Measurements from ENCODE around the gene MPL. TPM values are rescaled to one million over a fixed set of nuclear protein-coding genes. Genes with fewer than 3 reads are reported as not detected.
A peak's percentile ranks its signal among the peaks of the same experiment; 100 is the strongest.

Gene MPL
- total and polyA plus RNA-seq, 2 of the 8 experiments (the other 6 are each of a cell fraction or from before 2014, with no cell fraction given): 0.08 TPM; not detected in 1

DNA sequence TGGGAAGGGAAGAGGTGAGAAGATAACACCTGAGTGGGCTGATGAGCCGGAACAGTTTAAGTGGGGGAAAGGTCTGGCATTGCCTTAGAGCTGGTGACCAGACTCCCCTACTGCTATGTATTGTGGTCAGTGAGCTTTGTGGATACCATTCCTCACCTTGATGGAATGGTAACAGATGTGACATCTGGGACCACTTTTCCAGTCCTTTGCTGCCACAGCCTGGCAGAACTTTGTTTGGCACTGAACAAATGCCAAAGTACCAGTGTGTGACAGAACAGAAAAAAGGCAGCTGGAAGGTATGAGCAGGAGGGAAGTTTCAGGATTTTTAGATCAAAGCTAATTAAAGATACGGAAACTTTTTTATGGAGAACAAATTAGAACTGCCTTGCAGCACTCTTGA lies 45.8 kb downstream of the MPL start:
- Histone ChIP-seq H2BK120ac (replicated peaks; ENCODE audit: low read depth, low read length) (no peak overlapping the region), H3K9ac (replicated peaks in 1 of 4; ENCODE audit: extremely low read depth in 1 of 4, low read depth in 3 of 4, low read length in 3 of 4) (no peak overlapping the region), H3K23me2 (ENCODE audit: low read depth, low read length) (no peaks in the 10 kb centered on the region), H3K56ac (replicated peaks; ENCODE audit: insufficient read length, low read depth, low read length) (no peak overlapping the region), H3K79me1 (ENCODE audit: low read depth, low read length) (no peaks in the 10 kb centered on the region; the same call in 1 of the 2 replicates), H3K4me3 (ENCODE audit: extremely low read depth in 1 of 4, insufficient read depth in 2 of 4, low read depth in 3 of 4, low read length in 4 of 4) (no peak overlapping the region), H4K5ac (ENCODE audit: insufficient read length, low read depth, low read length) (no peak overlapping the region), H2AFZ (ENCODE audit: low read length) (no peak overlapping the region), H2BK5ac (ENCODE audit: low read depth, low read length) (no peak overlapping the region), H3K14ac (ENCODE audit: insufficient read length) (no peak overlapping the region), H3K27ac (ENCODE audit: low read depth, low read length) (no peak overlapping the region), H3K36me3 (ENCODE audit: control insufficient read depth in 2 of 4, insufficient read depth in 4 of 4, low read length in 3 of 4) (peaks cover 9 to 51% (median 37%) of the 10 kb centered on the region in 4 experiments), H3K27me3 (replicated peaks in 1 of 4; ENCODE audit: control insufficient read depth in 3 of 4, extremely low read depth in 1 of 4, insufficient read depth in 3 of 4, low read length in 3 of 4) (no peaks in the 10 kb centered on the region), H2BK12ac (ENCODE audit: low read depth, low read length) (no peak overlapping the region), H3K9me3 (ENCODE audit: insufficient read depth in 2 of 2, low read depth in 1 of 2, low read length in 1 of 2) (no peaks in the 10 kb centered on the region), H3K23ac (ENCODE audit: insufficient read length) (no peak overlapping the region), H3K4me2 (ENCODE audit: insufficient read depth in 1 of 2, low read depth in 2 of 2, low read length in 2 of 2) (no peak overlapping the region), H4K20me1 (replicated peaks in 1 of 2; ENCODE audit: control insufficient read depth in 1 of 2, insufficient read depth in 2 of 2, low read length in 2 of 2) (peaks cover 1 to 4% of the 10 kb centered on the region in 2 experiments), H2BK15ac (ENCODE audit: low read length) (no peak overlapping the region), H4K8ac (ENCODE audit: extremely low read depth, insufficient read depth, low read length) (no peak overlapping the region), H2AK5ac (ENCODE audit: low read depth, low read length) (no peak overlapping the region), H3K79me2 (ENCODE audit: control insufficient read depth in 1 of 2, insufficient read depth in 2 of 2, low read length in 2 of 2) (peaks cover 3 to 8% of the 10 kb centered on the region in 2 experiments; a peak in 3 of 4 replicates), H3K4ac (replicated peaks; ENCODE audit: insufficient read length, low read depth, low read length) (no peak overlapping the region), H2BK20ac (ENCODE audit: low read length) (no peak overlapping the region), H4K91ac (replicated peaks; ENCODE audit: insufficient read length, low read length) (no peak overlapping the region), H3K18ac (ENCODE audit: extremely low read depth, low read length) (no peak overlapping the region), H3K4me1 (replicated peaks in 1 of 4; ENCODE audit: control insufficient read depth in 3 of 4, insufficient read depth in 4 of 4, low read length in 3 of 4) (peaks cover 0 to under 1% (median 0%) of the 10 kb centered on the region in 4 experiments; a peak in 1 of 7 replicates)
- 85% methylated on average over 2 of the region's 2 CpGs; no CpG with 5 or more reads in 1 of the 2 experiments for WGBS, 2 experiments (ENCODE audit: extremely low coverage in 1 of 2, insufficient coverage in 1 of 2, insufficient read length in 1 of 2, insufficient replicate concordance in 2 of 2, low coverage in 1 of 2, low lambda C conversion rate in 2 of 2, missing lambda C conversion rate in 1 of 2)
- ChIA-PET CTCF (ENCODE audit: partially characterized antibody) (interaction anchor here (0.7 to 3.8 kb wide), 8 partner anchors 12 to 157 kb away, joined by 3 to 15 read pairs (median 4); partner anchors contain the start of gene C1orf210), POLR2A (ENCODE audit: partially characterized antibody) (interaction anchor here (1.3 kb wide), 1 partner anchor 20 kb away, joined by 3 read pairs; no protein-coding TSS in a partner anchor)
- FAIRE-seq: no peak
- DNase-seq (ENCODE audit: low read depth in 1 of 2, low spot score in 2 of 2): no peak
- TF ChIP-seq GABPA (IDR thresholded peaks at IDR 0.05; ENCODE audit: borderline replicate concordance, insufficient read depth, low read length) (no peak), RAD21 (IDR thresholded peaks at IDR 0.05 in 1 of 2, conservative IDR thresholded peaks at IDR 0.05 in 1 of 2; ENCODE audit: low read depth in 2 of 2, low read length in 2 of 2) (peak; percentile 27 to 41; a peak in 3 of 4 replicates)
